ENCODE measurements around the gene WARS2.
"Not testable (repeated sequence)": the region's sequence is repeated elsewhere in the genome, so short reads cannot be mapped to it uniquely, and the experiment has no call there.

The WARS2 gene

DNA sequence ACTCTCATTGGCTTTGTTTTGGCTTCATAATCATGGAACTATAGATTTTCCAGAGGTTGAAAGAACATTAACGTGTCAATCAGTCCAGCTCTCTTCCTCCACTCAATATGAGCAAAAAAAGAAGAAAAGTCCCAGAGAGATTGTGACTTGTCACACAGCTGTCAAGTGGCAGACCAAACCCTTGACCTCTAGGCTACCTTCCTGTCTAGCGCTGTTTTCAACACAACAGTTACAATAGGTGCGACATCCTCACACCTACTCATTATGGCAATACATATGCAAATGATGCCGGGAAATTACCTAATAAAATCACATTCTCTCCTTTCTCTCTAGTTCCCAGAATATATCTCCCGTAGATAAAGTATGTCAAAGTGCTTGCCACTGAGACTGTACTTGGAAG is 1.1 kb downstream of the WARS2 start:
- peak; percentile 51 for DNase-seq

DNA sequence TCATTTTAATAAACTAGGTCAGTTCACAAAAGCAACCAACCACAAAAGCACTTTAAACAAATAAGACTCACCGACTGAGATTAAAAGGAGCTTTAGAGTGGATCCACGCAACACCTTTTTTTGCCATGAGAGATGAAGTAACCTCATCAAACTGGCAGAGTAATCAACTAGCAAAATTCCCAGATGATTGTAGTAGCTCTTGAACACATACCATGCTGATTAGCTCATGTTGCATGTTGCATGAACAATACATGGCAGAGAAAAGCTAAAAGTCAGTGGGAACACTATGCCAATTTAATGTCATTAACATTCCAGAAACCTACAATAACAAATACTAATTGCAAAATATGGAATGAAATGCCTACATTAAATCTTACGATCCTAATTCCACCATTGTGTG is 4.1 kb downstream of the WARS2 start:
- DNase-seq = no peak

DNA sequence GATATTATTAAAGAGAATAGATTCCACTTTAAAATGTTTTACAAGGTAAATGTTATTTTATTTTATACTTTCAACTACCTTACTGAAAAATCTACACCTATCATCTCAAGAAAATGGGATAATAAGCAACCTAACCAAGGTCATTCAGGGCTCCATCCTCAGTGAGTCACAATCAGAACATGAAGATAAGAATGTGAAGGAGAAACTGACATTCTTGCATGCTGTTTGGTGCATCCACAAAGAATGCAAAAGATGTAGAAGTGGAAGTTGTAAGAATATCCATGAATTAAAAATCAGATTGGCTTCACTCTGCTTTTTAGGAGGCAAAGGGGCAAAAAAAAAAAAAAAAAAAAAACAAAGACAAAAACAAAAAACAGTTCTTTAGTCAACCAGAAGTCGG is 6.5 kb downstream of the WARS2 start:
- DNase-seq = no peak

DNA sequence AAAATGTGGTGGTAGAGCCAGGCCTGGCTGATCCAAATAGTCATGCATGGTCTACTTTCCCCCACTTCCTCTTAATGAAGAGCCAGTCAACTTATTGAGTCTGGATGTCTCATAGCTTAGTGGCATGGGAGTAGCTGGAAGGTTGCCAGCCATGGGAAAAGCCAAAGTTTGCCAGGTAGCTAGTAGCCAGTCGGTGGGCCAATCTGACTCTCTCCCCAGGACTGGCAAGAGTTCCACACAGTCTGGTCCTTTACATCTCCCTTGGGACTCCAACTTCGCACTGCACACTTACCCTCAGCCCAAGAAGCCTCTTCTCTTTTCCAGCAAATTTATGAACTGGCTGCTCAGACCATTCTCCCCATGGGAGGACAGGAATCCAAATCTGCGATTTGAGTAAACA is 8.3 kb downstream of the WARS2 start:
- no peak for DNase-seq

DNA sequence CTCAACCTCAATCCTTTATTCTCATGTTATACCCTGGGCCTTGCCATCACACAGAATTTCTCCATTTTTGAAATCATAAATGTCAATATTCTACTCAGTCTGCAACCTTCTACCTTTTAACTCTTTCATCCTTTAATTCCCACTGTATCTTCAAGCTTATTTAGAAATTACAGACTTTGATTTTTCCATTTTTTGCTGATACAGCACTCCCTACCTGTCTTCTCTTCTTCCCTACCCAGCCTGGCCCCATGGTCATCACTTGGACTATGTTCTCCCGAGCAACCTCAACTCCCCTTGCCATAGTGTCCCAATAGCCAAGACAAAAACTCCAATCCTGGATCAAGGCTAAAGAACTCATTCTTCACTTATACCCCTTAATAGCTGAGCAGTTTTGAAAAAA is 14.6 kb downstream of the WARS2 start:
- no peak for DNase-seq

DNA sequence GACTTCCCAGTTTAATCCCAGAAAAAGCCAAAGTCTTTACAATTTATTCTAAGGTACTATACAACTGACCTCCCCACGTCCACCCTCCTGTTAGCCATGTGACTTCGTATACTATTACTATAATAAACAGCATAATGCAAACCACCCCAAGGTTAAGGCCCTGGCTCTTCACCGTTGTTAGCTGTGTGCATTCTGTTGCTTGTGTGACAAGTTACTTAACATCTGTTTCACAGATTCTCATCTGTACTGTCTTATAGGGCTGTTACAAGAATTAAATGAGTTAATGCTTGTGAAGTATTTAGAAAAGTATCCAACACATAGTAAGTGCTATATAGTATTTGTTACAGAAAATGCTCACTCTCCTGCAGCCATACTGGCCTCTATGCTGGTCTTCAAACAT is 15.7 kb downstream of the WARS2 start:
- DNase-seq = no peak

DNA sequence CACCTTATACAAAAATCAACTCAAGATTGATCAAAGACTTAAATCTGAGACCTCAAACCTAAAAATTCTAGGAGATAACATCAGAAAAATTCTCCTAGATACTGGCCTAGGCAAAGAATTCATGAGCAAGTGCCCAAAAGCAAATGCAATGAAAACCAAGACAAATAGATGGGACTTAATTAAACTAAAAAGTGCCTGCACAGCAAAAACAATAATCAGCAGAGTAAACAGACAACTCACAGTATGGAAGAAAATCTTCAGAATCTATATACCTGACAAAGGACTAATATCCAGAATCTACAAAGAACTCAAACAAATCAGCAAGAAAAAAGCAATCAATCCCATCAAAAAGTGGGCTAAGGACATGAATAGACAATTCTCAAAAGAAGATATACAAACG is 18.6 kb downstream of the WARS2 start:
- not testable (repeated sequence) for DNase-seq

DNA sequence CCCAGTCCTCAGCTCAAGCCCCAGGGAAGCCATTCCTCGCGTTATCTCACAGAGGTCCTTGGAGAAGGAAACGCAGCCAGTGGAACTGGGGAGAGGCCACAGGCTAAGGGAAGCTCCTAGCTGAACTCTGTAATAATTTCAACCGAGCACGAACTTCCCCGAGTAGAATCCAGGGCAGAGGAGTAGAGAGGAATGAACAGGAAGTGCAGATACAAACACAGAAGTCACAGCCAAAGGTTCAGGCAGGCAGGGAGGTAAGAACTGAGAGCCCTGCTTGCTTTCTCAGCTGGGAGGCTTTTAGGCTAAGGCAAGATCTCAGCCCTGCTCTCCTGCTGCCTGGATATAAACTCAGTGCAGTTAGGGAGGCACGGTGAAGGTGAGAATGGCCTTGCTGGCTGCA is 23.7 kb downstream of the WARS2 start:
- DNase-seq = no peak

DNA sequence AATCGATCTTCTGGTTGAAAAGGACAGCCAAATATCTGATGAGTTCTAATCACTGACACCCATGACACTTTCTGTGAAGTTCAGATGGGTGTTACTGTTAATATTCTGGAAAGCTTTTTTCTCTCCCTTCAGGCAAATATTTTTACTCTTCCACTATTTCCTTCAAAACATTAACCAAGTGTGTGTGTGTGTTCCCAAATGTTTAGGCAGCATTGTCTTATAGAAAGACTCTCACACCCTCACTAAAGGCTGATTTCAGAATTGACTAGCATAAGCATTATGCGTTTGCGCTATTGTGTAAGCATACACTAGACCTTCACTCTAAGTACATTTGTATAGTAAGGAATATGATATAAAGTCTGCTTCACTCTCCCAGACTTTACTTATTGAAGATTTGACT is 24.7 kb downstream of the WARS2 start:
- DNase-seq = no peak

DNA sequence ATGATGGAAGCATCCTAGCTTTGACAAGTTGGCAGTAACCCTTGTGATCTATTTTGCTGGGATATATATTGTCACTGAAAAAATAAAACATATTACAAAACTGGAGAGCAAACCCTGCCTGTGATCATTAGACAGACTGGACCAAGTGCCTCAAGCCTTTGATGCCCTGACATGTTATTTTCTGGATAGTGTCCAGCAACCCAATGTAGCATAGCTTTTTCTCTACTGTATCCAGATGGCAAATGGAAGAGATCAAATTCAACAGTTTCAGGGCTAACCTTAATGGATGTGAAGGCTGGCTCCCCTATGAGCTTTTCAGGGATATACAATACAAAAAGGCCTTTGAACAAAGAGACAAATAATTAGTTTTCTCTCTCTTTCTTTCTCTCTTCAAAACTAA is 25.1 kb downstream of the WARS2 start:
- DNase-seq = no peak

DNA sequence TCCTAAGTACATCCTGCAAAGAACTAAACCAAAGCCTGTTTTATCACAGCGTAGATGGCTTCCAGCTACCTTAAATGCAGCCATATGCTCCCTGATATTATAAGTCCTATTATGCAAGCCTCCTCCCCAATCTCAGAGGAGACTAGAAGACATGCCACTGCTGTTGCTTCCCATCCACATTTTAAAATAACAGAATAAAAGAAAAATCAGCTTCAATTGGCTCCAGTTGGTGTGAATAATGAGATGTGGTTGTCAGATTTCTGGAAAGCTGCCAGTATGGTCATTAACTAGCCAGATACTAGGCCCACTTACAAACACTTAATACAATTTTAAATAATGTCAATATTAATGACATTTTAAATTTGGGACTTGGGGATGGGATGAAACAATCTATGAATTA is 25.7 kb downstream of the WARS2 start:
- no peak for DNase-seq

DNA sequence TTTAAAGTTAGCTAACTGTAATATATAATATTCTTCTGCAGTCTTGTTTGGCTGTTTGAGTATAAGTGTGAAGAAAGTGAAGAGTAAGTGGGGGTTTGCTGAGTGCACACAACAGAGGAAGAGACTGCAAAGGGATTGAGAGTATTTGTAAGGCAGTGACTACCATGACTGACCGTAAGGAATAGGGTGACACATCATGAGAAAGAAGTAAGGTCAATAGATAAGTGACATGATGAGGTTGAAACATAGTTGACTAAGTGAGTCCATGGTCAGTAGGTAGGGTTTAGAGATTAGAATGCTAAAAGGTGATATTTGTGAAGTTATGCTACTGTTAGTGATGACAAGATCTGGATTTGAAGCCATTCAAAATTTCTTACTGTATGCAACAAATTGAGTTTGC is 27.7 kb downstream of the WARS2 start:
- DNase-seq = no peak

DNA sequence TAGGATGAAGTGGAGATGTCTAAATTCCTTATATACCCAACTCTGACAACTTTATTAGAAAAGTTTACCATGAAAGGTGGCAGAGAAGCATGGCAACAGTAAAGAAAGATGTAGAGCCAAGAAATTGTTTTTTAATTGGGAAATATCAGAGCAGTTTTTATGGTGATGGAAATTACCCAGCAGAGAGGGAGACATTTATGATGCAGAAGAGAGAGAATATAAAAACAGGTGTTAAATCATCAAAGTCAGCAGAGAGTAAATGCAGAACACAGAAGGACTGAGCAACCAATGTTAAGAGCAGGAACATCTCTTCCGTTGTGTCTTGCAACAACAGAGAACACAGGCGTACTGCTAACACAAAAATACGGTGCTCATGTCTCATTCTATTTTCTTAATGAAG is 28.2 kb downstream of the WARS2 start:
- DNase-seq = no peak

DNA sequence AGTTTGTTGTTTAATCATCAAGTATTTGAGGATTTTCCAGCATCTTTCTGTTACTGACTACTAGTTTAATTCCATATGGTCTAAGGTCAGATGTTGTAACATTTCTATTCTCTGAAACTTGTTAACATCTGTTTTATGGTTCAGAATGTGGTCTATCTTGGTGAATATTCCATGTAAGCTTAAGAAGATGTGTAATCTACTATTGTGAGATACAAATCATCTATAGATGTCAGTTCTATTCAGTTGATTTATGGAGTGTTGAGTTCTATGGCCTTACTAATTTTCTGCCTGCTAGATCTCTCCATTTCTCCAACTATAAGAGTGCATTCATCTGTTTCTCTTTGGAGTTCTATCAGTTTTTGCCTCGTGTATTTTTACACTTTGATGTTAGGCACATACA is 31.5 kb downstream of the WARS2 start:
- no peak for DNase-seq

DNA sequence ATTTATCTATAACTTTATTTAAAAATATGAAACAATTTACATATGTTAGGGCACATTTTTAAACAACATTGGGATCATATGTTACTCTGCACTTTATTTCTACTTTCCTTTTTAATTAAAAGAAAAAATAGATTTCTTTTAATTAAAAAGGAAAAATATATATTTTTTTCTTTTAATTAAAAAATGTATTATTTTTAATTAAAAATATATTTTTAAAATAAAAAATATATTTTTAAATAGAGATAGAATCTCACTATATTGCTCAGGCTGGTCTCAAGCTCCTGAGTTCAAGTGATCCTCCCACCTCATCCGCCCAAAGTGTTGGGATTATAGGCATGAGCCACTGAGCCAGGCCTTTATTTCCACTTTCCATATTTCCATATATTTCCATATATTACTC is 36.7 kb downstream of the WARS2 start:
- no peak for DNase-seq

DNA sequence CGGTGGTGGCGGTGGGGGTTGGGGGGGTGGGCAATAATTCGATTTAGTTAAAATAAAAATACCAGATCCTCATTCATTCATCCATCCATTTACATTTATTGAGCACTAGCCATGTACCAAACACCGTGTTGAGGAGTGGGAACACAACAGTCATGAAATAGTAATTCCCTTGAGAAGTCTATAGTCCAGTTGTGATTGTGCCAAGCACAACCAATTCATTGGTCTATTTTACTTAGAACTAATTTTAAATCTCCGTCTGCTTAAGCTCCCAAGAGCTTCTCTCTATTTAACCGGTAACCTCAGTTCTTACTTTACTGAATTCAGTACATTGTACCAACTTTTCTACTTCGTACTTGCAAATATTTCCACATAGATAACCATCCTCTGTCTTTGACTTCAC is 38.4 kb downstream of the WARS2 start:
- no peak for DNase-seq

DNA sequence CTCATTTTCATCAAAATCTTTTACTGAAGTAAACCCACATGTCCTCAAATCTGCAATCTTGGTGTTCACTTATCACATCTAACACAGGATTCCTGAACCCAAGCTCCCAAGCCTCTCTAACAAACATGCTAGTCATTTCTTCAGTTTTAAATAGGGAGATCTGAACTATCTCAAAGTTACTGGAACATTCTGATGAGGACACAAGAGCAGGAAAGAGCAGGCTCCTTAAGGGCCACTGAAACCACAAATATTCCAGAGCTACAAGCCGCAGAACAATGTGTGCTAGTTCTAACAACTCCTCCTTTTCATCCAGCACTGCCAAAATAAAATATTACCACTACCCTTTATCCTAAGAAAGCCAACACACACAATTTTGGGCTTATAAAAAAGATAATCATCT is 38.9 kb downstream of the WARS2 start:
- DNase-seq = no peak

DNA sequence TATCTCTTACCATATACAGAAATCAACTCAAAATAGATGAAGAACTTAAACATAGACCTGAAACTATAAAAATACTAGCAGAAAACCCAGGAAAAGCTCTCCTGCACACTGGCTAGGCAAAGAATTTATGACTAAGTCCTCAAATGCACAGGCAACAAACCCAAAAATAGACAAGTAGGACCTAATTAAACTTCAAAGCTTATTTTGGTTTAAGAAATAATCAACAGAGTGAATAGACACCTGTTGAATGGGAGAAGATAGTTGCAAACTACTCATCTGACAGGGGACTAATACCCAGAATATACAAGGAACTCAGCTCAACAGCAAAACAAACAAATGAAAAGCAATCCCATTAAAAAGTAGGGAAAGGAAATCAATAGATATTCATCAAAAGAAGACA is 40.7 kb downstream of the WARS2 start:
- no peak for DNase-seq

DNA sequence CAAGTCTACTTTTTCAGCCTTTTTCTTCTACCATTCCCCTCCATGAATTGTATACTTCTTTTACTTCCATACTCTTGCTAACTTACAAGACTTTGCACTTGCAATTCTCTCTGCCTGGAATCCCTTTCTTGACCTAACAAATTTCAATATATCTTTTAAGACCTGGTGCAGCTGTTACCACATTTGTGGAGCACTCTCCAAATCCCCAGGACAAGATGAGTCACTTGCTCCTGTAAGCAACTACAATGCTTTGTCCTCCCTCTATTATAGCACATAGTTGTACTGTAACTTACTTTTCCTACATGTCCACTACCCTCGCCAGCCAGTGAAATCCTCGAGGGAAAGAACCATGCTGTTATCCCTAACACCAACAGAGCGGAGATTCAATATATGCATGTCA is 43.1 kb downstream of the WARS2 start:
- no peak for DNase-seq

DNA sequence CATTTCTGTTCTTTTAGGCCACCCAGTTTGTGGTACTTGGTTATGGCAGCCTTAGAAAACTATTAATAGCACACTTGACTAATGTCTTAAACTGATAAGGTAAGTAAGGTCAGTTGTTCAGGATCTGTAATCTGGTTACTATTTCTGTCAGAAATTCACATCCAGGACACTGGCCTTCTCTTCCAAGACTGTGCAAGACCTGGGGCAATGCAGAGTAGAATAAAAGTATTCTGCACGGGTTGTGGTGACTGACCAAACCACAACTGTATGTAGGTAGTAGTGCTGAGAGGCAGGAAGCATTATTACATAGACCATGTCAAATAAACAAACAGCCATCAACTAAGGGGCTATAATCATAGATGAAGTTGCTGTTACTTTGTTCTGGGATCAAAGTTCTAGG is 46.7 kb downstream of the WARS2 start:
- DNase-seq = no peak

DNA sequence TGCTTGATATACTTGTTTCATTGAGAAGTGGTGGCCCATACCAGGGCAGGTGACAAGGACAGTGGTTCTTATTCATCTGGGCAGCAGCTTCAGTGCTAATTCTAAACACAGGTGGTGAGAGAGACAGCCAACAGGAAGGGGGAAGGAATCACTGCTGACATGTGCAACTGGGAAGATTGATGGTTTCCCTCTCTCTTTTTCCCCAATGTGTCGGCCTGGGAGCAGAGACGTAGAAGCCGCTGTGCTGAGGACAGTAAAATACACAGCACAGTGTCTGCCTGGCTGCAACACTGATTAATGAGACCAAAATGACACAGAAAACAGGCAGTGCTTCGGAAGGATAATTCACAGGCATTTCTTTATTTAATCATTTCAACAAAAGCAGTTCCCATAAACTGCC is 48.8 kb downstream of the WARS2 start:
- no peak for DNase-seq

DNA sequence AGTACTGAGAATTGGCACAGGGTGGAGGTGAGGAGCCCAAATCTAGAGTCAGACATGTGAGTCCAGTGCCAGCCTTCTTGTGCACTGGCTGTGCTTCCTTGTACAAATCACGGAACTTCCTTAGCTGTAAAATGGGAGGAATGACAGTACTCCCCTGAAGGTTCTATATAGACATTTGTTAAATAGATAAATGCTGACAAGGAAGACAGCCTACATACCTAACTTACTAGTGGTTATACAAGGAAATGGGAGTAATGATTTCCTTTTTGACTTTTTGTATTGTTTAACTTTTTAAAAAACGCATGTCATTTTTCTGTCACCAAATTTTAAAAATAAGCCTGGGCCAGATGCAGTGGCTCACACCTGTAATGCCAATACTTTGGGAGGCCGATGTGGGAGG is 50.2 kb downstream of the WARS2 start:
- DNase-seq = no peak

DNA sequence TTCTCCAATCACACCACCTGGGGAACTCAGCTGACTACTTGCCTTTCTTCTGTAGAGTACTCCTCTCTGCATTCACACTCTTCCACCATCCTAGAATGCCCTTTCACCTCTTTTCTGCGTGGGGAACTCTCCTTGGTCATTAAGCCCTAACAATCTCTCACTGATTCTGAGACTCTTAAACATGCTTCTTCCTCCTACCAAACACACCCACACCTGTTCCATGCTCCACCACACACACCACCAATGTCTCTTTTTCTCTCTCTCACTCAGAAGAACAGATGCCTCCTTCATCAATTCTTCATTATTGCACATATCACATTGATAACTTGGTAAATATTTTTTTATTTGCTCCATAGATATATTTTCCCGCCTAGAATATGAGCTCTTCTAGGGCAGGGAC is 53.6 kb downstream of the WARS2 start:
- DNase-seq = no peak

DNA sequence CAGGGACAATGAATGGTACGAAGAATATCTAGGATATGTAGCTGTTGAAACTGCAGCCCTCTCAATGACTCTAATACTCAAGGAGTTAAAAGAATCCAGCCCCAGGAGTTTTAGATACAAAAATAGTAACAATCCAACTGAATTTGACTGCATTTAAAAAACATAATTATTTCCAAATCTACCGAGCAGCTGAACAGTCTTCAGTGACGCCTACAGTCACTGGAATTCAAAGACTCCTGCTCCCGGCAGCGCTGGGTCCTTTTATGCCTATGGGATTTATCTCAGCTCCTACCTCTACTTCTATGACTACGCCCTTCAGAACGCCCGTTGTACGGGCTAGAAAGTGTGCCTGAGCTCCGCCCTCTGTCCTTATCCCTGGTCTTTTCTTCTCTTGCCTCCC is 55.7 kb downstream of the WARS2 start:
- no peak for DNase-seq

DNA sequence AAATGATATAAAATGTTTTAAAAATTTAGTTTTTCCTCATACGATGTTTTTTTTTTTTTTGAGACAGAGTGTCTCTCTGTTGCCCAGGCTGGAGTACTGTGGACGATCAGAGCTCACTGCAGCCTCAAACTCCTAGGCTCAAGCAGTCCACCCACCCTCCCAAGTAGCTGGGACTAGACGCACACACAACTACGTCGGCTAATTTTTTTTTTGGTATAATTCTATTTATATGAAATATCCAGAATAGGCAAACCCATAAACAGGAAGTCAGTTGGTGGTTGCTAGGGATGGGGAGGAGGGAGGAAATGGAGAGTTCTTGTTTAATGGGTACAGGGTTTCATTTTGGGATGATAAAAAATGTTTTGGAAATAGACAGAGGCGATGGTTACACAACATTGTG is 56.5 kb downstream of the WARS2 start:
- no peak for DNase-seq

DNA sequence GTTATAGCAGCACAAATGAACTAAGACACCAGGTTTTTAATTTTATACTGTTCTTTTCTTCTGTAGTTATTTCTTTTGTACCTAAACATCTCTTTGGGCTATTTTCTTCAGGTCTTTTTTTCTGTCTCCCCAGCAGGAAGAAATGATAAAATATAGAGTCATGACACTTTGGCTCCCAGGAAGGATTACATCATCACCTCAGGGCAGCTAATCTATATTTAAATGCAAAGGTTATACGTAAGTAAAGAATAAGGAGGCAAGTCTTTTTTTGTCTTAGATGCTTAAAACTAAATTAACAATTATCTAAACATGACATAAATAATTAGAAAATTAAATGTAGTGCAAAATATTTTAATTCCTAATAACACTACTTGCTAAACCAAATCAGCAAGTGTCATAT is 57.0 kb downstream of the WARS2 start:
- DNase-seq = no peak

DNA sequence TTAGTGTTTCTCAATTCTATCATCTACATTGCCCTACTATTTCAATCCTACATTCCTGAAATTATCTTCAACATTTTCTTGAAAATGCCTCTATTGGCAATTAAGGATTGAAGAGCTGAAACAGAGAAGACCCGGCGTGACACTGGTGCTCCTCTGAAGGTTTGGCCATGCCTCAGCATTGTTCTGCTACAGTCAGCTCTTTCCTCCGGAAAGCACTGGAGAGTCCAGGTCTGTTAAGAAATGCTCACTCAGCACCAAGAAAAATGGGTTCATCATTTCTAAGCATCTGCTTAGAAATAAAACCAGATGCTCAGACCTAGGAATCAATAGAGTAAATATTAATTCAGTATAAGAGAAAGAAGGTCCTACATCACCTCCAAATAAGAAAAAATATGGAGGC is 58.8 kb downstream of the WARS2 start:
- no peak for DNase-seq
